Measurements from ENCODE around the gene POLR3GL. TPM values are rescaled to one million over a fixed set of nuclear protein-coding genes. Genes with fewer than 3 reads are reported as not detected.

The POLR3GL gene
- 9.0 to 11.0 TPM (median 9.6 TPM) in 5 replicates for total RNA-seq (2022; extraction: Qiagen RNA extraction; ENCODE audit: low read depth)

GRCh38 chr1:145964328-145965118 is at the start of gene POLR3GL, which contains the start of gene ANKRD34A:
Gene POLR3GL, plus strand, starts transcription at chr1:145964690. Its CDS starts 10,176 bp downstream, at chr1:145974866.
Gene ANKRD34A, minus strand, starts transcription at chr1:145964575. Its CDS starts 2,816 bp downstream, at chr1:145961759.

GRCh38 chr1:145918144-145918991 is 46.1 kb upstream of the POLR3GL start, which contains the start of gene PEX11B:
Gene PEX11B, minus strand, starts transcription at chr1:145918717. Its CDS starts 29 bp downstream, at chr1:145918688.

GRCh38 chr1:145927063-145927886 is 37.2 kb upstream of the POLR3GL start, which contains the start of gene RBM8A:
Gene RBM8A, minus strand, starts transcription at chr1:145927484. Its CDS starts 58 bp downstream, at chr1:145927426.

GRCh38 chr1:145957443-145958319 is 6.8 kb upstream of the POLR3GL start, which contains the start of gene LIX1L:
Gene LIX1L, minus strand, starts transcription at chr1:145958017. Its CDS starts 90 bp downstream, at chr1:145957927.

GRCh38 chr1:145996433-145997015 is 32.0 kb downstream of the POLR3GL start, which contains the start of gene TXNIP:
Gene TXNIP, minus strand, starts transcription at chr1:145996579. Its CDS starts 313 bp downstream, at chr1:145996266.

GRCh38 chr1:146021622-146022402 is 57.3 kb downstream of the POLR3GL start, which contains the start of gene HJV:
Gene HJV, minus strand, starts transcription at chr1:146021735. Its CDS starts 1,504 bp downstream, at chr1:146020231.

Other genes with a start within 250 kb of the POLR3GL start
- 0.10 TPM in 1 of 5 replicates, not detected in the others for gene CD160, start 245.2 kb upstream of the POLR3GL start, total RNA-seq (2022; extraction: Qiagen RNA extraction; ENCODE audit: low read depth)
- gene RNF115, start 140.6 kb upstream of the POLR3GL start, total RNA-seq (2022; extraction: Qiagen RNA extraction; ENCODE audit: low read depth) = 9.4 to 12.2 TPM (median 10.8 TPM) in 5 replicates
- gene POLR3C, start 140.5 kb upstream of the POLR3GL start, total RNA-seq (2022; extraction: Qiagen RNA extraction; ENCODE audit: low read depth) = 32.0 to 38.8 TPM (median 35.2 TPM) in 5 replicates
- gene NUDT17, start 119.1 kb upstream of the POLR3GL start, total RNA-seq (2022; extraction: Qiagen RNA extraction; ENCODE audit: low read depth) = 5.1 to 6.4 TPM (median 5.6 TPM) in 5 replicates
- gene PIAS3, start 105.6 kb upstream of the POLR3GL start, total RNA-seq (2022; extraction: Qiagen RNA extraction; ENCODE audit: low read depth) = 22.0 to 28.1 TPM (median 26.4 TPM) in 5 replicates
- 0.04 TPM in 1 of 5 replicates, not detected in the others for gene ANKRD35, start 78.8 kb upstream of the POLR3GL start, total RNA-seq (2022; extraction: Qiagen RNA extraction; ENCODE audit: low read depth)
- gene ITGA10, start 54.6 kb upstream of the POLR3GL start, total RNA-seq (2022; extraction: Qiagen RNA extraction; ENCODE audit: low read depth) = 0.23 to 0.48 TPM (median 0.35 TPM) in 5 replicates
- 19.4 to 23.4 TPM (median 22.0 TPM) in 5 replicates for gene PEX11B, start 46.0 kb upstream of the POLR3GL start, total RNA-seq (2022; extraction: Qiagen RNA extraction; ENCODE audit: low read depth)
- 193 to 235 TPM (median 203 TPM) in 5 replicates for gene RBM8A, start 37.2 kb upstream of the POLR3GL start, total RNA-seq (2022; extraction: Qiagen RNA extraction; ENCODE audit: low read depth)
- 7.8 to 11.1 TPM (median 9.4 TPM) in 5 replicates for gene LIX1L, start 6.7 kb upstream of the POLR3GL start, total RNA-seq (2022; extraction: Qiagen RNA extraction; ENCODE audit: low read depth)
- 0.12 to 0.27 TPM (median 0.17 TPM) in 5 replicates for gene ANKRD34A, start 115 bp upstream of the POLR3GL start, total RNA-seq (2022; extraction: Qiagen RNA extraction; ENCODE audit: low read depth)
- 0.13 to 0.49 TPM (median 0.19 TPM) in 5 replicates for gene TXNIP, start 31.9 kb downstream of the POLR3GL start, total RNA-seq (2022; extraction: Qiagen RNA extraction; ENCODE audit: low read depth)
- not detected in 5 replicates for gene HJV, start 57.0 kb downstream of the POLR3GL start, total RNA-seq (2022; extraction: Qiagen RNA extraction; ENCODE audit: low read depth)
- gene NBPF10, start 180.1 kb downstream of the POLR3GL start, total RNA-seq (2022; extraction: Qiagen RNA extraction; ENCODE audit: low read depth) = 0.49 to 0.78 TPM (median 0.55 TPM) in 5 replicates